Nucleus accumbens (tissue), 56 donors: ENCODE data around the gene TCERG1L.
A peak's percentile ranks its signal among the peaks of the same experiment; 100 is the strongest.
"Not testable (repeated sequence)": the region's sequence is repeated elsewhere in the genome, so short reads cannot be mapped to it uniquely, and the experiment has no call there.

Experiments used
- DNase-seq, 56 donors: peaks; one replicate each; lab custom pipeline; 2025; lab: John Stamatoyannopoulos, UW

The TCERG1L gene

DNA sequence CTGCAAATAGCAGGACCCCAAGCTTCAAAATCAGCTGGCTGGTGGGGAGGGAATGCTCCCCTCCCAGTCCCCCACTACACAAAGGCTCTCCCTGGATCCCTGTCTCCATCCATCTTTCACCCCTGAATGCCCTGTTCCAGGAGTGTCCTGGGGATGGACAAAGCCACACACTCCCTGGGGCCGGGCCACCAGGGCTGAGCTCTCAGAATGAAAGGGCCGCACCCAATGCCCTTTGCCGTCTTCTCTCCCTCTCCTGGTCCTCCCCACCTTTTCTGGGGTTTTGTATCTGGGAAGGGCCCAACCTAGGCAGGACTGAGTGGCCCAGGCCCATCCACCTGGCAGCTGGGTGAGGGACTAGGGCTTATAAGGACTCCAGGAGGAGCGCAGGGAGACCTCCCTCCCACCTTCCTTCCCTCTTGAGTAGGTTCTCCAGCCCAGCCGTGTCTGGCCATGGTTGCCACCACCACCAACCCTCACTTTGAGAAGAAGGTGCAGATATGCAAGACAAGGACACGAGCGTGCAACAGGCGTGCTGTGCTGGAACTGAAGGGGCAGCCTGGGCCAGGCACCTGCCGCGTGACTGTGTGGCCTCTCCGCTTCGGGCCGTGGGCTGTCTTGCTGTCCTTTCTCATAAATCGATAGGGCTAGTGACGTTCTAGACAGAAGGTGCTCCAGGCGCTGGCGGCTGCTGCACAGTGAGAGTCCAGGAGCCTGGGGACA lies 157.1 kb downstream of the TCERG1L start:
- DNase-seq = no peak

DNA sequence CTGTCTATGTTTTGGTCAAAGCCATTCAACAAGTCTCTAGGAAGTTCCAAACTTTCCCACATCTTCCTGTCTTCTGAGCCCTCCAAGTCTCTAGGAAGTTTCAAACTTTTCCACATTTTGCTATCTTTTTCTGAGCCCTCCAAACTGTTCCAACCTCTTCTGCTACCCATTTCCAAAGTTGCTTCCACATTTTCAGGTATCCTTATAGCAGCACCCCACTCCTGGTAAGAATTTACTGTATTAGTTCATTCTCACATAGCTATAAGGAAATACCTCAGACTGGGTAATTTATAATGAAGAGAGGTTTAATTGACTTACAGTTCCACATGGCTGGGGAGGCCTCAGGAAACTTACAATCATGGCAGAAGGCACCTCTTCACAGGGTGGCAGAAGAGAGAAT lies 159.1 kb downstream of the TCERG1L start:
- DNase-seq = not testable (repeated sequence)

DNA sequence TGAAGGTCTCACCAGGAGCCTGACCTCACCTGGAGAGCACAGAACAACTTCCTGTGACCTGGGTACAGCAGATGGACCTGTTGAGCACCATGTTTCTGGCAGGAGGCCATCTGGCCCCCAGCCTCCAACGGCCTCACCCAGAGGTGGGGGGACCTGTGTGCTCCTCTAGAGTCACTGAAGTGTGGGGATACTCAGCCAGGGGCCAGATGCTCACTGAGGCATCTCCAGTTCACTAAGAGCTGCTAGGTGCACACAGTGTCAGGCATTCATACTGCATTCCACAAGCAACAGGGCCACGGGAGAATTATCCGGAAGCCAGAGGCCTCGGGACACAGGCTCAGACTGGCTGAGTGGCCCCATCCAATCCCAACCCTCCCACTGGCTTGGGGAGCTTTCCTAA lies 161.4 kb downstream of the TCERG1L start:
- DNase-seq = no peak

GRCh38 chr10:131149586-131149985 lies 161.9 kb downstream of the TCERG1L start:
- no peak for DNase-seq

GRCh38 chr10:131149111-131149510 lies 162.4 kb downstream of the TCERG1L start:
- no peak for DNase-seq

GRCh38 chr10:131148270-131148669 lies 163.3 kb downstream of the TCERG1L start:
- no peak for DNase-seq

DNA sequence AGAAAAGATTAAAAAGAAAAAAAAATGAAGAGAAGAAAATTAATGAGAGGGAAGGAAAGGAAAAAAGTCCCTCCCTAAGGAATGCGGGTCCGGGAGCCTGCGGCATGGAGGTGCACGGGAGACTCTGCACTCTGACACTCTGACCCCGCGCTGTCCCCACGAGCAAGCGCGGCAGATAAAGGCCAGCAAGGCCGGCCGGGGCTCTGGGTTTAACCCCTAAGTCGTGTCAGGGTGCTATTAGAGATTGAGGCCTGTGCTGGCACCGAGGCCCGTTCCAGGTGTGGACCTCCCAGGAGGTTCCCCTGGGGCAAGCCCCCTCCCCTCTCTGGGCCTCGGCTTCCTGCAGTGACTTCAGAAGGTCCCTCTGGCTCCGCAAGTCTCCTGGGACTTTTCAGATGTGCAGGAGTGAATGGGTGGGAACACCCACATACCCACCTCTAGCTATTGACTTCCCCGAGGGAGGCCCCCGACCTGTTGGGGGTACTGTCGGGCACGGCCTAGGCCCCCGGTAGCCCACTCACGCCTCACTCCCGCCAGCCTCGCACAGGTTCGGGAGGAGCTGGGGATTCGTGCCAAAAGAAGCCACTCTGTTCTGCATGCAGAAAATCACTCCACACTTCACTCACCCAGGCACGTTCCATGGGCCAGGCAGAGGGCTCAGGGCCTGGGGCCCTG lies 164.1 kb downstream of the TCERG1L start:
- no peak for DNase-seq

- DNase-seq = no peak
Measured at GRCh38 chr10:131146790-131147189, 164.7 kb downstream of the TCERG1L start.

DNA sequence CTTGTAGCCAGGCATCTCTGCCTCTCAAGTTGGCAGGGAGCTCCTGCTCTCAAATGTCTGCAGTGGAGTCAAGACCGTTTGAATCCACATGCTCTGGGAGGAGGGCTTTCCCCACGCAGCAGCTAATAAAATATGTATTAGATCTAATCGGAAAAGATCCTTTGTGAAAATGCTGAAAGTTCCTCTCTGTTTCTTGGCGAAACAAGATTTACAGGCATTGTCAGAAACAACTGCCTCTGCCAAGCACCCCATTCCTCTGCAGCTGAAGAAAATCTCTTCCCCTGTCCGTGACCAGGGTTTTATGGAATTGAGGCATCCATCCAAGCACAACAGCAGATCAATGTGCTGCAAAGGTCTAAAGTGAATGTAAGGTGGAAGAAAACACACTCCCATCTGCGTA lies 165.8 kb downstream of the TCERG1L start:
- DNase-seq = no peak

GRCh38 chr10:131144711-131145375 lies 166.7 kb downstream of the TCERG1L start:
- no peak for DNase-seq

GRCh38 chr10:131144196-131144595 lies 167.3 kb downstream of the TCERG1L start:
- DNase-seq = peak in 3 of 56 donors; percentile 3 to 6 (median 4)

DNA sequence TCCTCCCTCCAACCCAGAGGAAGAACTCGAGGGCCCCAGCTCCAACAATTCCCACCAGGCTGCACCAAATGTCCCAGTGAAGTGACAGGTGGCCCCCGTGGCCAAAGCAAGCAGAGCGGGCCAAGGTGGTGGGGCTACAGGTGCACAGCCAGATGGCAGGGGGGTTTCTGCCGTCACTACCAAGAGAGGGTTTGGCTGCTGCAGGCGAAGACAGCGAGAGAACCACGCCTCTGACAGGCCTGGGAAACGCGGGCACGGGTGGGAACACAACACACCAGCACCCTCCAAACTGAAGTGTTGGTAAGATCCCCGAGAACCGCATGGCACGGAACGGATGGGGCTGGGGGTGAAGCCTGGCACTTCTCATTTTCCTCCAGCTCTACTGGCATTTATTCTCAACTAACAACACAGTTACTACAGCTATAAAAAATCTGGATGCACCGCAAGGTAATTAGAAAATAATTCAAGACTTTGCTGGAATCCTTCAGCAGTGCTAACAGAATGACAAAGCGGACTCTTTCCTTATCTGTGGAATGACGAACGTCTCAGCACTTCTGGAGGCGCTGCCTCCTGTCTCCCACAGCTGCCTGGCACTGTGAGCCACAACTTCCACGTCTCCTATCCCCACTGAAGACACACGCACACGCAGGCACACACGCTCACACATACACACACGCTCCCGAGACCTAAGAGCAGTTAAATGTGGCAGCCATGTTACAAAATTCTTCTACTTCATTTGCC lies 167.9 kb downstream of the TCERG1L start:
- peak in 16 of 56 donors; percentile 6 to 43 (median 11) for DNase-seq

- DNase-seq = no peak
Measured at GRCh38 chr10:131142517-131143380, 168.8 kb downstream of the TCERG1L start.

GRCh38 chr10:131141645-131142516 lies 169.6 kb downstream of the TCERG1L start:
- no peak for DNase-seq

- DNase-seq = no peak
Measured at GRCh38 chr10:131141207-131141606, 170.3 kb downstream of the TCERG1L start.

GRCh38 chr10:131140606-131141005 lies 170.9 kb downstream of the TCERG1L start:
- no peak for DNase-seq

DNA sequence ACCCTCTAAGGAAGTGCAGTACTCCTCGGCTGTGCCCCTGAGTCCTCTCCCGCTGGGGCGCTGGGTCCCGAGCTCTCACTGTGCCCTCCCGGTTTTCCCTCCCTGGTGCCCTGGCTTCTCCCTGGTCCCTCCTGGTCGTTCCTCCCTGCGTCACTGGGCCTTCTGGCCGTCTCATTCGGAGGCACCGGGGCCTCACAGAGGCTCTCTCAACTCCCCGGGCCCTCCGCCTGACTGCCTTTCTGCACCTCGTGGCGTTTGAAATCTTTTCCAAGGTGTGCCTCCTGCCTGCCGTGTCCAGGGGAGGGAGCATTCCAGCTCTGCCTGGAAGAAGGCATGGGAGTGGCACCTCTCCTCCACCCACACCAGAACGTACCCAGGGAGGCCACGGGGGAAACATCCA lies 174.3 kb downstream of the TCERG1L start:
- no peak for DNase-seq

DNA sequence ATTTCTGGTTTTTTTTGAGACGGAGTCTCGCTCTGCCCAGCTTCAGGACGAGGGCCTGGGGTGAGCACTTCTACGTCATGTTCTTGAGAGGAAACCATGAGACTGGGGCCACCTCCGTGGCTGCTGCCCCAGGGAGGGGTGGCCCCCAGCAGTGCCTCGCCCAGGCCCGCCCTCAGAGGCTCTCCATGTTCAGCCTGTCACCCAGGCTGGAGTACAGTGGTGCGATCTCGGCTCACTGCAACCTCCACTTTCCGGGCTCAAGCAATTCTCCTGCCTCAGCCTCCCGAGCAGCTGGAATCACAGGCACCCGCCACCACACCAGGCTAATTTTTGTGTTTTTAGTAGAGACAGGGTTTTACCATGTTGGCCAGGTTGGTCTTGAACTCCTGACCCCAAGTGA lies 175.2 kb downstream of the TCERG1L start:
- DNase-seq = not testable (repeated sequence)

GRCh38 chr10:131135716-131136115 lies 175.8 kb downstream of the TCERG1L start:
- DNase-seq = no peak
